GM18505 (cell line): ENCODE results near the gene PLEKHA7.
"Not testable (repeated sequence)": the region's sequence is repeated elsewhere in the genome, so short reads cannot be mapped to it uniquely, and the experiment has no call there.

Experiments
- ATAC-seq: cut with Tn5 transposase; IDR thresholded peaks from one replicate; pipeline ENCODE4 v1.9.1; 2021; ENCODE audit not compliant: unreplicated experiment
- POLR2A ChIP-seq: IDR thresholded peaks from 4 replicates; pipeline ENCODE4 v1.6.1; 2011; ENCODE audit warnings: borderline replicate concordance; ENCODE audit not compliant: insufficient read depth, insufficient read length; ENCODE audit errors: extremely low read depth

PLEKHA7 gene

GRCh38 chr11:16895306-16895705 is 118.9 kb downstream of the PLEKHA7 start:
- no peak for ATAC-seq
- TF ChIP-seq POLR2A, result no peak

- no peak for ATAC-seq
Measured at GRCh38 chr11:16893456-16894066, 120.7 kb downstream of the PLEKHA7 start.

GRCh38 chr11:16891964-16892363 is 122.2 kb downstream of the PLEKHA7 start:
- TF ChIP-seq POLR2A, result no peak
- ATAC-seq, result no peak

More at GRCh38 chr11:16893456-16894066, 120.7 kb downstream of the PLEKHA7 start:
- TF ChIP-seq POLR2A, result no peak

- ATAC-seq, result no peak
- no peak for TF ChIP-seq POLR2A
Measured at GRCh38 chr11:16891165-16891564, 123.0 kb downstream of the PLEKHA7 start.

GRCh38 chr11:16890442-16890841 is 123.8 kb downstream of the PLEKHA7 start:
- TF ChIP-seq POLR2A, result no peak
- no peak for ATAC-seq

- no peak for ATAC-seq
- no peak for TF ChIP-seq POLR2A
Measured at GRCh38 chr11:16889905-16890304, 124.3 kb downstream of the PLEKHA7 start.

GRCh38 chr11:16889010-16889409 is 125.2 kb downstream of the PLEKHA7 start:
- not testable (repeated sequence) for ATAC-seq

- ATAC-seq, result not testable (repeated sequence)
Measured at GRCh38 chr11:16887887-16888286, 126.3 kb downstream of the PLEKHA7 start.

GRCh38 chr11:16883174-16883573 is 131.0 kb downstream of the PLEKHA7 start:
- no peak for ATAC-seq
- TF ChIP-seq POLR2A, result no peak

- no peak for TF ChIP-seq POLR2A
- no peak for ATAC-seq
Measured at GRCh38 chr11:16881766-16882165, 132.4 kb downstream of the PLEKHA7 start.

GRCh38 chr11:16881074-16881709 is 133.0 kb downstream of the PLEKHA7 start:
- no peak for ATAC-seq
- no peak for TF ChIP-seq POLR2A

- TF ChIP-seq POLR2A, result no peak
- ATAC-seq, result no peak
Measured at GRCh38 chr11:16880184-16880801, 133.9 kb downstream of the PLEKHA7 start.

GRCh38 chr11:16879690-16880089 is 134.5 kb downstream of the PLEKHA7 start:
- no peak for ATAC-seq
- no peak for TF ChIP-seq POLR2A

GRCh38 chr11:16876837-16877236 is 137.4 kb downstream of the PLEKHA7 start:
- TF ChIP-seq POLR2A, result no peak
- ATAC-seq, result no peak
